ENCODE data around the gene LIMCH1. TPM values are rescaled to one million over a fixed set of nuclear protein-coding genes. Genes with fewer than 3 reads are reported as not detected.

LIMCH1 gene
- polyA plus RNA-seq, 1 of the 3 experiments (the other 2 are of a cell fraction), result 1.2 TPM

DNA sequence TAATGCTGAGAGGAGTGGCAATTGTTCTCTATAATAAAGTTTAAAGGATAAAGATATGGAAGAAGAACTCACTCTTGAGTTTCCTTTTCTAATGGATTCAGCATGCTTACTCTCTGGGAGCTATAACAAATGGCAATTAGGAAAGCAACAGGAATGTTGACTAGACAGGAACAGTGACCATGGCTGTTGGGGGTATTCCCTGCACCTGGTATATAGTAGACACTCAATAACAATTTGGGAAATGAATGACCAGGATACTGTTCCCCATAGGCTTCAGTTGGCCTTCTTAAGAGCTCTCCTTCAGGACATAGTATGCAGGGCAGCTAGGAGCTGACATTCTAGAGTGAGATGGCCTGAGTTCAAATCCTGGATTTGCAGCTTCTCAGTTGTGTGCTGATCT is 1.8 kb downstream of the LIMCH1 start:
- peaks cover 0 to 3% of the 10 kb centered on the region in 2 experiments; a peak in 1 of 4 replicates for H3K4me1 ChIP-seq (ENCODE audit: control insufficient read depth in 1 of 2, insufficient read depth in 2 of 2, low read depth in 1 of 2, low read length in 1 of 2)
- no peaks in the 10 kb centered on the region for H3F3A ChIP-seq (replicated peaks; ENCODE audit: insufficient read depth)
- H3K4me3 ChIP-seq (ENCODE audit: low read depth in 2 of 2, low read length in 1 of 2), result no peak overlapping the region
- no peaks in the 10 kb centered on the region for H3K9me3 ChIP-seq
- ChIA-PET CTCF (interaction anchor here (0.8 kb wide), 1 partner anchor 31 kb away, joined by 3 read pairs; no protein-coding TSS in a partner anchor), POLR2A (no interaction called here)
- no peak for DNase-seq
- H2AFZ ChIP-seq (ENCODE audit: low read depth), result no peak overlapping the region
- no peak overlapping the region for H3K27ac ChIP-seq (ENCODE audit: low read depth in 2 of 2, low read length in 1 of 2)
- H3K36me3 ChIP-seq (replicated peaks in 1 of 2; ENCODE audit: control insufficient read depth in 1 of 2, insufficient read depth in 2 of 2, low read length in 1 of 2), result no peaks in the 10 kb centered on the region
- H3K4me2 ChIP-seq, result no peak overlapping the region
- H3K79me2 ChIP-seq (ENCODE audit: insufficient read depth), result no peaks in the 10 kb centered on the region
- H3K27me3 ChIP-seq (ENCODE audit: insufficient read depth), result no peaks in the 10 kb centered on the region
- H4K20me1 ChIP-seq (ENCODE audit: insufficient read depth), result no peaks in the 10 kb centered on the region
- H3K9me2 ChIP-seq, result no peaks in the 10 kb centered on the region
- H3K9ac ChIP-seq, result no peak overlapping the region
- TF ChIP-seq NFIC (IDR thresholded peaks at IDR 0.05; ENCODE audit: borderline replicate concordance), result no peak
- TF ChIP-seq FOXM1 (IDR thresholded peaks at IDR 0.05; ENCODE audit: low read depth), result no peak
- TF ChIP-seq, protein P1, sequence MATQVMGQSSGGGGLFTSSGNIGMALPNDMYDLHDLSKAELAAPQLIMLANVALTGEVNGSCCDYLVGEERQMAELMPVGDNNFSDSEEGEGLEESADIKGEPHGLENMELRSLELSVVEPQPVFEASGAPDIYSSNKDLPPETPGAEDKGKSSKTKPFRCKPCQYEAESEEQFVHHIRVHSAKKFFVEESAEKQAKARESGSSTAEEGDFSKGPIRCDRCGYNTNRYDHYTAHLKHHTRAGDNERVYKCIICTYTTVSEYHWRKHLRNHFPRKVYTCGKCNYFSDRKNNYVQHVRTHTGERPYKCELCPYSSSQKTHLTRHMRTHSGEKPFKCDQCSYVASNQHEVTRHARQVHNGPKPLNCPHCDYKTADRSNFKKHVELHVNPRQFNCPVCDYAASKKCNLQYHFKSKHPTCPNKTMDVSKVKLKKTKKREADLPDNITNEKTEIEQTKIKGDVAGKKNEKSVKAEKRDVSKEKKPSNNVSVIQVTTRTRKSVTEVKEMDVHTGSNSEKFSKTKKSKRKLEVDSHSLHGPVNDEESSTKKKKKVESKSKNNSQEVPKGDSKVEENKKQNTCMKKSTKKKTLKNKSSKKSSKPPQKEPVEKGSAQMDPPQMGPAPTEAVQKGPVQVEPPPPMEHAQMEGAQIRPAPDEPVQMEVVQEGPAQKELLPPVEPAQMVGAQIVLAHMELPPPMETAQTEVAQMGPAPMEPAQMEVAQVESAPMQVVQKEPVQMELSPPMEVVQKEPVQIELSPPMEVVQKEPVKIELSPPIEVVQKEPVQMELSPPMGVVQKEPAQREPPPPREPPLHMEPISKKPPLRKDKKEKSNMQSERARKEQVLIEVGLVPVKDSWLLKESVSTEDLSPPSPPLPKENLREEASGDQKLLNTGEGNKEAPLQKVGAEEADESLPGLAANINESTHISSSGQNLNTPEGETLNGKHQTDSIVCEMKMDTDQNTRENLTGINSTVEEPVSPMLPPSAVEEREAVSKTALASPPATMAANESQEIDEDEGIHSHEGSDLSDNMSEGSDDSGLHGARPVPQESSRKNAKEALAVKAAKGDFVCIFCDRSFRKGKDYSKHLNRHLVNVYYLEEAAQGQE (IDR thresholded peaks at IDR 0.05; ENCODE audit: low read depth, low read length), result no peak
- TF ChIP-seq RXRA (IDR thresholded peaks at IDR 0.05; ENCODE audit: borderline replicate concordance, low read depth), result no peak

DNA sequence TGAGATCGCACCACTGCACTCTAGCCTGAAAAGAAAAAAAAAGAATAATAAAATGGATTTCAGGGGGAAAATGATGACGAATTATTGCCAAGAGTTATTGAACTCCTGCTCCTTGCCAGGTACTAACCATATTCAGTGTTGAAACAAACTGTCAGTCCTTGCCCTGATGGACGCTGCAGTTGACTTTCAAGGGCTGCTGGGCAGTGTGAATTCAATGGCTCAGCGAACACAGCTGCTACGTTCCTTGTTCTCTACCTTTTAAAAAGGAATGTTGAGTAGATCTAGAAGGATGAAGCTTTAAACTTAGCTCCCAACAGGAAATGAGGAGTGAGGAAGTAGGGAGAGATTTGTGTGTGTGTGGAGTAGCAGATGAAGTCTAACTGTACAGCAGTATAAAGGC is 2.7 kb downstream of the LIMCH1 start:
- no peaks in the 10 kb centered on the region for H4K20me1 ChIP-seq (ENCODE audit: insufficient read depth)
- no peak for DNase-seq
- TF ChIP-seq FOXJ3 (CRISPR knock-in tag; IDR thresholded peaks at IDR 0.05), result no peak
- TF ChIP-seq TCF12 (IDR thresholded peaks at IDR 0.05), result no peak
- TF ChIP-seq FOXM1 (IDR thresholded peaks at IDR 0.05; ENCODE audit: low read depth), result no peak
- TF ChIP-seq EZH2phosphoT487 (IDR thresholded peaks at IDR 0.05; ENCODE audit: borderline replicate concordance, low read depth), result no peak
- no peak for TF ChIP-seq RFX5 (IDR thresholded peaks at IDR 0.05; ENCODE audit: low read length)
- no peak for TF ChIP-seq RAD21 (IDR thresholded peaks at IDR 0.05; ENCODE audit: low read length)
- TF ChIP-seq RCOR1 (IDR thresholded peaks at IDR 0.05; ENCODE audit: low read length), result no peak
- no peak for TF ChIP-seq CHD2 (IDR thresholded peaks at IDR 0.05; ENCODE audit: low read length, partially characterized antibody)
- TF ChIP-seq, protein P2, sequence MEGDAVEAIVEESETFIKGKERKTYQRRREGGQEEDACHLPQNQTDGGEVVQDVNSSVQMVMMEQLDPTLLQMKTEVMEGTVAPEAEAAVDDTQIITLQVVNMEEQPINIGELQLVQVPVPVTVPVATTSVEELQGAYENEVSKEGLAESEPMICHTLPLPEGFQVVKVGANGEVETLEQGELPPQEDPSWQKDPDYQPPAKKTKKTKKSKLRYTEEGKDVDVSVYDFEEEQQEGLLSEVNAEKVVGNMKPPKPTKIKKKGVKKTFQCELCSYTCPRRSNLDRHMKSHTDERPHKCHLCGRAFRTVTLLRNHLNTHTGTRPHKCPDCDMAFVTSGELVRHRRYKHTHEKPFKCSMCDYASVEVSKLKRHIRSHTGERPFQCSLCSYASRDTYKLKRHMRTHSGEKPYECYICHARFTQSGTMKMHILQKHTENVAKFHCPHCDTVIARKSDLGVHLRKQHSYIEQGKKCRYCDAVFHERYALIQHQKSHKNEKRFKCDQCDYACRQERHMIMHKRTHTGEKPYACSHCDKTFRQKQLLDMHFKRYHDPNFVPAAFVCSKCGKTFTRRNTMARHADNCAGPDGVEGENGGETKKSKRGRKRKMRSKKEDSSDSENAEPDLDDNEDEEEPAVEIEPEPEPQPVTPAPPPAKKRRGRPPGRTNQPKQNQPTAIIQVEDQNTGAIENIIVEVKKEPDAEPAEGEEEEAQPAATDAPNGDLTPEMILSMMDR (IDR thresholded peaks at IDR 0.05), result no peak
- no peak for TF ChIP-seq POLR2AphosphoS5 (IDR thresholded peaks at IDR 0.05; ENCODE audit: low read depth, low read length)
- no peak for TF ChIP-seq MEF2A (IDR thresholded peaks at IDR 0.05; ENCODE audit: borderline replicate concordance, low read depth)
- TF ChIP-seq NRF1 (IDR thresholded peaks at IDR 0.05; ENCODE audit: low read depth, low read length), result no peak
- TF ChIP-seq, protein P3, sequence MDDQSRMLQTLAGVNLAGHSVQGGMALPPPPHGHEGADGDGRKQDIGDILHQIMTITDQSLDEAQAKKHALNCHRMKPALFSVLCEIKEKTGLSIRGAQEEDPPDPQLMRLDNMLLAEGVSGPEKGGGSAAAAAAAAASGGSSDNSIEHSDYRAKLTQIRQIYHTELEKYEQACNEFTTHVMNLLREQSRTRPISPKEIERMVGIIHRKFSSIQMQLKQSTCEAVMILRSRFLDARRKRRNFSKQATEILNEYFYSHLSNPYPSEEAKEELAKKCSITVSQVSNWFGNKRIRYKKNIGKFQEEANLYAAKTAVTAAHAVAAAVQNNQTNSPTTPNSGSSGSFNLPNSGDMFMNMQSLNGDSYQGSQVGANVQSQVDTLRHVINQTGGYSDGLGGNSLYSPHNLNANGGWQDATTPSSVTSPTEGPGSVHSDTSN (IDR thresholded peaks at IDR 0.05), result no peak
- no peak for TF ChIP-seq NFIC (IDR thresholded peaks at IDR 0.05; ENCODE audit: borderline replicate concordance)
- TF ChIP-seq GABPA (IDR thresholded peaks at IDR 0.05; ENCODE audit: low read depth), result no peak
- TF ChIP-seq TEAD4 (IDR thresholded peaks at IDR 0.05; ENCODE audit: borderline replicate concordance, insufficient read depth), result no peak
- H3K79me2 ChIP-seq (ENCODE audit: insufficient read depth), result no peaks in the 10 kb centered on the region
- no peak overlapping the region for H2AFZ ChIP-seq (ENCODE audit: low read depth)
- no peaks in the 10 kb centered on the region for H3K9me3 ChIP-seq
- no peaks in the 10 kb centered on the region for H3K9me2 ChIP-seq
- peaks cover 0 to 3% of the 10 kb centered on the region in 2 experiments; a peak in 1 of 4 replicates for H3K4me1 ChIP-seq (ENCODE audit: control insufficient read depth in 1 of 2, insufficient read depth in 2 of 2, low read depth in 1 of 2, low read length in 1 of 2)
- 64% methylated on average over 5 of the region's 5 CpGs for WGBS (ENCODE audit: low lambda C conversion rate)
- no peaks in the 10 kb centered on the region for H3F3A ChIP-seq (replicated peaks; ENCODE audit: insufficient read depth)
- ChIA-PET POLR2A (no interaction called here), CTCF (interaction anchor here (1.0 kb wide), 1 partner anchor 33 kb away, joined by 3 read pairs; no protein-coding TSS in a partner anchor)
- no peak overlapping the region for H3K9ac ChIP-seq
- no peak overlapping the region for H3K27ac ChIP-seq (ENCODE audit: low read depth in 2 of 2, low read length in 1 of 2)
- no peaks in the 10 kb centered on the region for H3K36me3 ChIP-seq (replicated peaks in 1 of 2; ENCODE audit: control insufficient read depth in 1 of 2, insufficient read depth in 2 of 2, low read length in 1 of 2)
- no peak overlapping the region for H3K4me2 ChIP-seq
- no peaks in the 10 kb centered on the region for H3K27me3 ChIP-seq (ENCODE audit: insufficient read depth)
- H3K4me3 ChIP-seq (ENCODE audit: low read depth in 2 of 2, low read length in 1 of 2), result no peak overlapping the region
